Stimulated activated CD4-positive, alpha-beta T cell treated with anti-CD3 and anti-CD28 coated beads, Interleukin-1b, Interleukin-23, amount 100 ng/mL, for 48 hours (primary cell): ENCODE data around the gene HPCAL4.

ENCODE experiments used
- DNase-seq: peaks from one replicate; pipeline ENCODE4 v3.0.0-alpha.2; 2020

Gene HPCAL4

GRCh38 chr1:39691383-39692151 lies at the start of gene HPCAL4:
Gene HPCAL4, minus strand, starts transcription at chr1:39691433. Its CDS starts 6,830 bp downstream, at chr1:39684603.
- DNase-seq, result peak; percentile 87

GRCh38 chr1:39738622-39739366 lies 47.6 kb upstream of the HPCAL4 start, which contains the start of gene PPIE:
Gene PPIE, plus strand, starts transcription at chr1:39738882. Its CDS starts 19 bp downstream, at chr1:39738901.
- DNase-seq, result peak; percentile 97

- no peak for DNase-seq
Measured at GRCh38 chr1:39737546-39738169, 46.4 kb upstream of the HPCAL4 start.

GRCh38 chr1:39735731-39736130 lies 44.5 kb upstream of the HPCAL4 start:
- DNase-seq, result no peak

- DNase-seq, result no peak
Measured at GRCh38 chr1:39733161-39733560, 41.9 kb upstream of the HPCAL4 start.

GRCh38 chr1:39732730-39733129 lies 41.5 kb upstream of the HPCAL4 start:
- no peak for DNase-seq

GRCh38 chr1:39729842-39730241 lies 38.6 kb upstream of the HPCAL4 start:
- no peak for DNase-seq

- no peak for DNase-seq
Measured at GRCh38 chr1:39729030-39729429, 37.8 kb upstream of the HPCAL4 start.

- DNase-seq, result no peak
Measured at GRCh38 chr1:39727932-39728317, 36.7 kb upstream of the HPCAL4 start.

GRCh38 chr1:39727221-39727931 lies 36.1 kb upstream of the HPCAL4 start:
- DNase-seq, result no peak

GRCh38 chr1:39726600-39726999 lies 35.4 kb upstream of the HPCAL4 start:
- no peak for DNase-seq

- DNase-seq, result no peak
Measured at GRCh38 chr1:39722495-39722894, 31.3 kb upstream of the HPCAL4 start.

- DNase-seq, result no peak
Measured at GRCh38 chr1:39721664-39722063, 30.4 kb upstream of the HPCAL4 start.

GRCh38 chr1:39720094-39720999 lies 29.1 kb upstream of the HPCAL4 start:
- DNase-seq, result no peak

- DNase-seq, result no peak
Measured at GRCh38 chr1:39717809-39718208, 26.6 kb upstream of the HPCAL4 start.

- no peak for DNase-seq
Measured at GRCh38 chr1:39713557-39713956, 22.3 kb upstream of the HPCAL4 start.

GRCh38 chr1:39711966-39712340 lies 20.7 kb upstream of the HPCAL4 start:
- DNase-seq, result no peak

- no peak for DNase-seq
Measured at GRCh38 chr1:39711104-39711965, 20.1 kb upstream of the HPCAL4 start.

- no peak for DNase-seq
Measured at GRCh38 chr1:39707506-39707905, 16.3 kb upstream of the HPCAL4 start.

- DNase-seq, result no peak
Measured at GRCh38 chr1:39704757-39705156, 13.5 kb upstream of the HPCAL4 start.

GRCh38 chr1:39701049-39701439 lies 9.8 kb upstream of the HPCAL4 start:
- DNase-seq, result no peak
